Endothelial cell of umbilical vein (primary cell): ENCODE data around the gene DNHD1. TPM values are rescaled to one million over a fixed set of nuclear protein-coding genes. Genes with fewer than 3 reads are reported as not detected.

Source experiments
- BruUV-seq: library from RNA; stranded (reverse); fragments of 400-500 nt; replicated peaks from 2 replicates; lab custom pipeline; 2021; lab: Mats Ljungman, UMichigan
- CTCF ChIA-PET: fragments of 300-600, 350-600 bp; sonication (Branson Sonifier 250); formaldehyde crosslinking; loops from one replicate; lab custom pipeline; 2021; ENCODE audit warnings: antibody characterized with exemption, inconsistent platforms; lab: Charles Lee
- POLR2A ChIA-PET: fragments of 300-600, 350-600 bp; sonication (Branson Sonifier 250); formaldehyde crosslinking; loops from one replicate; lab custom pipeline; 2021; ENCODE audit warnings: antibody characterized with exemption, inconsistent platforms; lab: Charles Lee
- DNase-seq: peaks from one replicate; pipeline ENCODE4 v3.0.0-alpha.2; 2011; ENCODE audit warnings: low read depth, low spot score
- FAIRE-seq: peaks from 2 replicates; lab custom pipeline; 2011; peaks lifted over from hg19 to GRCh38; lab: Jason Lieb, UNC
- H2AFZ ChIP-seq: 2 replicates; pipeline ENCODE4 v1.6.0; 2012; ENCODE audit warnings: low read depth, low read length, control low read depth, inconsistent platforms
- H3K27ac ChIP-seq: 2 replicates; pipeline ENCODE4 v1.5.1; 2011; ENCODE audit warnings: low read depth, mild to moderate bottlenecking, control low read depth, low read length, moderate library complexity; ENCODE audit not compliant: insufficient read depth
- H3K27me3 ChIP-seq, 2 experiments: 2 replicates each; pipeline versions ENCODE4 v1.6.0 to v1.6.1; 2011; ENCODE audit warnings: low read length in 2 of 2, mixed read lengths in 1 of 2; ENCODE audit not compliant: control insufficient read depth in 2 of 2, insufficient read depth in 2 of 2
- H3K36me3 ChIP-seq, 2 experiments: 2 replicates in 1 of 2; 3 replicates in 1 of 2; pipeline ENCODE4 v1.5.1; 2011; ENCODE audit warnings: low read length in 2 of 2, mild to moderate bottlenecking in 1 of 2, moderate library complexity in 1 of 2; ENCODE audit not compliant: control insufficient read depth in 2 of 2, insufficient read depth in 2 of 2; ENCODE audit errors: extremely low read depth in 1 of 2
- H3K4me1 ChIP-seq: 3 replicates; pipeline ENCODE4 v1.5.1; 2011; ENCODE audit warnings: mild to moderate bottlenecking, low read length; ENCODE audit not compliant: control insufficient read depth, insufficient read depth; ENCODE audit errors: extremely low read depth
- H3K4me2 ChIP-seq: 2 replicates; pipeline ENCODE4 v1.6.1; 2011; ENCODE audit warnings: low read length, control low read depth, mixed read lengths; ENCODE audit not compliant: insufficient read depth
- H3K4me3 ChIP-seq, 3 experiments: fragments of 200-600 bp in 1 of 3; sonication (generic), shearing (Covaris generic) in 1 of 3; replicated peaks in 1 of 3; 2 replicates each; pipeline ENCODE4 v1.5.1; 2011 to 2016; ENCODE audit warnings: control low read depth in 3 of 3, low read length in 3 of 3, mild to moderate bottlenecking in 2 of 3, inconsistent platforms in 1 of 3, low read depth in 1 of 3, moderate library complexity in 1 of 3; ENCODE audit not compliant: insufficient read depth in 1 of 3
- H3K79me2 ChIP-seq: 2 replicates; pipeline ENCODE4 v1.6.0; 2012; ENCODE audit warnings: low read length, inconsistent platforms; ENCODE audit not compliant: control insufficient read depth, insufficient read depth
- H3K9ac ChIP-seq: replicated peaks from 2 replicates; pipeline ENCODE3; 2011; ENCODE audit warnings: low read length, control low read depth; ENCODE audit not compliant: insufficient read depth; ENCODE audit errors: extremely low read depth
- H3K9me1 ChIP-seq: replicated peaks from 3 replicates; pipeline ENCODE4 v1.6.0; 2011; ENCODE audit warnings: mild to moderate bottlenecking, low read length; ENCODE audit not compliant: control insufficient read depth, insufficient read depth; ENCODE audit errors: extremely low read depth
- H3K9me3 ChIP-seq: replicated peaks from 2 replicates; pipeline ENCODE4 v1.5.1; 2012; ENCODE audit warnings: low read length, inconsistent platforms; ENCODE audit not compliant: control insufficient read depth, insufficient read depth
- H4K20me1 ChIP-seq: replicated peaks from 2 replicates; pipeline ENCODE3; 2011; ENCODE audit warnings: mild to moderate bottlenecking, low read length; ENCODE audit not compliant: control insufficient read depth, insufficient read depth; ENCODE audit errors: extremely low read depth
- CTCF ChIP-seq, 2 donors: IDR thresholded peaks; 1 replicate in 1 of 2; 2 replicates in 1 of 2; pipeline ENCODE4 v1.5.1; 2011; ENCODE audit warnings: low read length in 2 of 2, mild to moderate bottlenecking in 2 of 2, moderate library complexity in 2 of 2, control low read depth in 1 of 2, inconsistent platforms in 1 of 2, low read depth in 1 of 2; ENCODE audit not compliant: insufficient read depth in 1 of 2; ENCODE audit errors: extremely low read depth in 1 of 2
- EZH2 ChIP-seq: IDR thresholded peaks from 2 replicates; pipeline ENCODE4 v1.6.1; 2012; ENCODE audit warnings: borderline replicate concordance, low read depth, mild to moderate bottlenecking, moderate library complexity, low read length, inconsistent platforms; ENCODE audit not compliant: severe bottlenecking
- FOS ChIP-seq: IDR thresholded peaks from 2 replicates; pipeline ENCODE4 v1.6.1; 2011; ENCODE audit warnings: mild to moderate bottlenecking, low read length, moderate library complexity, borderline replicate concordance; ENCODE audit not compliant: insufficient read depth
- GATA2 ChIP-seq: IDR thresholded peaks from 2 replicates; pipeline ENCODE4 v1.7.0; 2011; ENCODE audit warnings: low read depth, mild to moderate bottlenecking, moderate library complexity, mixed read lengths, low read length; ENCODE audit not compliant: insufficient read length, insufficient read depth
- JUN ChIP-seq: IDR thresholded peaks from 2 replicates; pipeline ENCODE4 v1.6.1; 2011; ENCODE audit warnings: borderline replicate concordance, low read depth; ENCODE audit not compliant: insufficient read length, insufficient read depth
- MAX ChIP-seq: IDR thresholded peaks from 2 replicates; pipeline ENCODE4 v1.6.1; 2011; ENCODE audit not compliant: insufficient read depth, insufficient read length
- MYC ChIP-seq: IDR thresholded peaks from one replicate; pipeline ENCODE4 v1.6.1; 2011; ENCODE audit warnings: mild to moderate bottlenecking, low read depth, low read length
- POLR2A ChIP-seq: IDR thresholded peaks from 2 replicates; pipeline ENCODE4 v1.6.1; 2012; ENCODE audit warnings: low read depth, mild to moderate bottlenecking, control low read depth, low read length
- POLR2AphosphoS5 ChIP-seq: IDR thresholded peaks from 2 replicates; pipeline ENCODE4 v1.6.1; 2012; ENCODE audit warnings: low read depth, mild to moderate bottlenecking, control low read depth, low read length, moderate library complexity; ENCODE audit not compliant: insufficient read depth
- dilution Hi-C: fragments of 300-500 bp; cut with MboI; formaldehyde crosslinking; loops from one replicate; pipeline ENCODE4 v1.15.0; 2019; ENCODE audit warnings: low sequenced_read_pairs; ENCODE audit not compliant: extremely low pct_ligation_motif_present
- intact Hi-C: fragments of 100-400 bp; cut with micrococcal nuclease; formaldehyde crosslinking; loops from one replicate; pipeline ENCODE4 v1.10.0; 2022
- polyA plus RNA-seq, 4 experiments: library from polyadenylated mRNA; depleted of rRNA in 3 of 4; stranded (reverse) in 3 of 4; unstranded in 1 of 4; fragments of >200 nt; gene quantifications; 2 replicates each; pipeline versions ENCODE4 v1.2.1 to v1.2.3, GENCODE V29; 2011 to 2012; ENCODE audit warnings: missing spikeins in 1 of 4
- total RNA-seq: library from RNA; stranded (reverse); gene quantifications from 2 replicates; pipeline ENCODE4 v1.2.3, GENCODE V29; 2021

Gene DNHD1
- total and polyA plus RNA-seq, 2 donors (not counting 3 experiments of a cell fraction or from before 2014, with no cell fraction given), result 3.7 to 8.6 TPM

DNA sequence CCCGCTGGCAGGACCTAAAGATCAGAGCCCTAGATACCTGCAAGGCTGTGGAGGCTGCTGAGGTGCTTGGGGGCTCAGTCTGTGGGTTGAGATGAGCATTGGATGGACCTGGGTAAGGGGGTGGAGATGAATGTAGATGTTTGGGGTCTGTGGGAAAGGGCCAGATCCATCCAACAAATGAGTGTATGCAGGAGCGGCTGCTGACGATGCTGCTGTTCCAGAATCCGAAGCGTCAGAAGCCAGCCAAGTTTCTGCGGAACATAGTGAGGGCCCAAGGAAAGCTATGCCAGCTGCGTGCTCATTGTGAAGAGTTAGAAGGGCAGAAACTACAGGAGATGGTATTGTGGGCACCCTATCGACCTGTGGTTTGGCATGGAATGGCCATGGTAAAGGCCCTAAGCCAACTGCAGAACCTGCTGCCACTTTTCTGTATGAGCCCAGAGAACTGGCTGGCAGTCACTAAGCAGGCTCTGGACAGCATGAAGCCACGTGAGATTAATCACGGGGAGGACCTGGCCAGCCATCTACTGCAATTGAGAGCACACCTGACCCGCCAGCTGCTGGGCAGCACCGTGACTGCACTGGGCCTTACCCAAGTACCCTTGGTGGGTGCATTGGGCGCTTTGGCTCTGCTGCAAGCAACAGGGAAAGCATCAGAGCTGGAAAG is 69.8 kb downstream of the DNHD1 start:
- H3K36me3 ChIP-seq, result no peaks in the 10 kb centered on the region
- POLR2A ChIA-PET, result no interaction called here
- H3K4me3 ChIP-seq, result no peak overlapping the region
- BruUV-seq, result no TSS peak
- H3K4me1 ChIP-seq, result peaks cover 6% of the 10 kb centered on the region
- TF ChIP-seq GATA2, result no peak
- TF ChIP-seq JUN, result no peak
- no peak for TF ChIP-seq EZH2
- TF ChIP-seq MYC, result no peak
- no peak for TF ChIP-seq POLR2A
- TF ChIP-seq MAX, result no peak
- no peak for TF ChIP-seq FOS
- no peak for TF ChIP-seq POLR2AphosphoS5
- TF ChIP-seq CTCF (IDR thresholded peaks at IDR 0.05; ENCODE audit: extremely low read depth in 1 of 2, insufficient read depth in 1 of 2, low read depth in 1 of 2, low read length in 2 of 2), result no peak
- dilution Hi-C loops (no loop called here), intact Hi-C loops (no loop called here)
- no peaks in the 10 kb centered on the region for H4K20me1 ChIP-seq
- H3K9ac ChIP-seq, result no peak overlapping the region
- CTCF ChIA-PET, result interaction anchor here (1.5 kb wide), 1 partner anchor 16 kb away, joined by 4 read pairs; no protein-coding TSS in a partner anchor
- H3K9me1 ChIP-seq, result no peaks in the 10 kb centered on the region
- no peak for FAIRE-seq
- H3K4me2 ChIP-seq, result no peak overlapping the region
- no peak for DNase-seq
- H3K27me3 ChIP-seq, result no peaks in the 10 kb centered on the region
- H3K79me2 ChIP-seq, result no peaks in the 10 kb centered on the region
- H3K9me3 ChIP-seq, result no peaks in the 10 kb centered on the region
- H3K27ac ChIP-seq, result no peak overlapping the region
- no peak overlapping the region for H2AFZ ChIP-seq
